HG03196 (cell line): Measurements from ENCODE around the gene DAO.
"Not testable (repeated sequence)": the region's sequence is repeated elsewhere in the genome, so short reads cannot be mapped to it uniquely, and the experiment has no call there.

Source experiments
- ATAC-seq: cut with Tn5 transposase; IDR thresholded peaks from one replicate; pipeline ENCODE4 v1.9.1; 2021; ENCODE audit not compliant: unreplicated experiment

Gene DAO

DNA sequence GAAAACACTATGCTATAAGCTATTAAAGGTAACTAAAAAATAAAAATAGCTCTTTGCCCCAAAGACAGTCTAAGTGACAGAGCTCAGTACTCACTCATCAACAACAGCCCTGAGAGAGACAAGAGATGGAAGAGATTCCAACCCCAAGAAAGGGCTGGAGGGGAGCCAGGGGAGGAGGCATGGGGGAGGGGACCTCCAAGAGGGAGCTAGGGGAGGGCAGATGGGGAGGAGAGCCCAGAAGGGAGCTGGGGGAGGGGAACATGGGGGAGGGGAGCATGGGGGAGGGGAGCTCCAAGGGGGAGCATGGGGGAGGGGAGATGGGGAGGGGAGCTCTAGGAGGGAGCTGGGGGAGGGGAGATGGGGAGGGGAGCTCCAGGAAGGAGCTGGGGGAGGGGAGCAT lies 30.2 kb upstream of the DAO start:
- no peak for ATAC-seq

DNA sequence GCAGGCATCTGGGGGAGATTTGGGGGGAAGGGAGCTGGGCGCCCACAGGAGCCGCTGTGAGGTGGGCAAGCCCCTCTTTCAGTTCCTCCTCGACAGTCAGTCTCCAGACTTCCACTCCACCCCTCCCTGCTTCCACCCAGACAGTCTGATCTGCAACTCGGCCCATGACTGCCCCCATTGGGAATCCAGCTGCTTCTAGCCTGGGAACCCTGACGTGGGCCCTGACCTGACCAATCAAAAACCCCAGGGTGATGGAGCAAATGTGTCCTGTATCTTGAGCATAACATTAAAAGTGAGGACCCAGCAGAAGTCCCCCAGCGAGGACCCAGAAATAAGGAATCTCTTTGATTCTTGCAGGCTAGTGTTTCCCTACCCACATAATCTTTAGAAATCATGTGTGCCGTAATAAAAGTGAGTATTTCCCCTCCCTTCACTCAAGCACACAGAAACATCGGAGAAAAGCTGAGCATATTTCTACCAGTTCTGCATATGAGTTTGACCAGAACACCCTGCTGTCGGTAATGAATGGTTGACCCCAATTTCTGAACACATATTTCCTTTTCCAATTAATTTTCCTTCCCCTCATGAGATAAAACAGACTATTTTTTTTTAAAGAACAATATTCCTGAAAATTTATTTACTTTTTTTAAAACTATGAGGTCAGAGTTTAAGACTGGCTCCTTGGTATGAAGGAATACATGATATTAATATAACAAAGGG lies 28.9 kb upstream of the DAO start:
- no peak for ATAC-seq

DNA sequence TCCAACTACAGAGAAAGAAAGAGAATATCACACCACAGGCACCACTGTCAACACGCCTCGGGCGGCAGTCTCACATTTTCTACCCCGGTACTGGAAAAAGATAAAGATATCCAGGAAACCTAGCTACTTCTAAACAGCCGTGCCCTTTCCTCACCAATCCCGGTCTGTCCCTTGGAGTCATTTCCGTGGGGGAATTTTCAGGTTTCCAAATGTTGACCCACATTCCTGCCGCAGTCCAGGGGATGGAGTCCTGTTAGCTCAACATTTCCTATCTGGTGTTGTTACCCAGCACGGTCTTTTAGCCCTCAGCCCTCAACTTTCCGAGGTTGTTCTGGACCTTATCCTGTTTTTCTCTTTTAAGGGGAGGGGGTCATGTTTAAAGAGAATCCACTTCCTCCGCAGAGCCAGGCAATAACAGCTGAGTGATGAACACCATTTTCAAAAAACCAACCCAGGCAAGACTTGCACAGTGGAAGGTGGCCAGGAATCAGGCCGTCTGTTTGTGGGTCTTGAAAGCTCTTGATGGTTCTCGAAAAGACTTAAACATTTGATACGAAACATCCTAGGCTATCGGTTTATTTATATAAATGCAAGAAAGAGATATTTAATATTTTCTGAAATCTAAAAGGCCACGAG lies 27.1 kb upstream of the DAO start:
- ATAC-seq = no peak

DNA sequence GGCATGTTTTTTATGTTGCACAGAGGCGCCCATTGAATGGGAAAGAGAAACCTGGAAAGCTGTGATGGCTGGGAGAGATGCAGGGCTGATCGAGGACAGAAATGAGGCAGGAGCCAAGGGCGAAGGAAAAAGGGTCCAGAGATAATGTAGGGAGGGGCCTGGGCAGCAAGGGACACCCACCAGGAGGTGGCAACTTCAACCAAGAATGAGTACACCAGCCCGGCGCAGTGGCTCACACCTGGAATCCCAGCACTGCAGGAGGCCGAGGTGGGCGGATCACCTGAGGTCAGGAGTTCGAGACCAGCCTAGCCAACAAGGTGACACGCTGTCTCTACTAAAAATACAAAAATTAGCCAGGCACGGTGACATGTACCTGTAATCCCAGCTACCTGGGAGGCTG lies 26.5 kb upstream of the DAO start:
- no peak for ATAC-seq

DNA sequence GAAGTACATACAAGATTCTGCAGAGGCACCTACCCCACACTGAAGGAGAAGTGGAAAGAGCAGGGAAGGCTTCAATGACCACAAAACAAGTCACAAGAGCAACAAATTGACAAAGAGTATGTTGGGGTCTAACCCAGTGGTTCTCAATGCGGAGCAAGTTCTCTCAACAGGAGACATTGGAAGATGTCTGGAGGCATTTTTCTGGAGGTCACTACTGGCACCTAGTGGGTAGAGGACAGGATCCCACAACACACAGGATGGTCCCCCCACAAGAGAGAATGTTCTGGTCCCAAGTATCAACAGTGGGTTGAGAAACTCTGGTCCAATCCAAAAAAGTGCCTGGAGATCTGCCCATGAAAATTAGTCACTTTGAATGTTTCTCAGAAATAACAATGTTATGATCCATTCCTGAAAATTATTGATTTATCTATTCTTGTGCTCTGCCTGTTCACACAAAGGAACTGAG lies 25.9 kb upstream of the DAO start:
- ATAC-seq = no peak

DNA sequence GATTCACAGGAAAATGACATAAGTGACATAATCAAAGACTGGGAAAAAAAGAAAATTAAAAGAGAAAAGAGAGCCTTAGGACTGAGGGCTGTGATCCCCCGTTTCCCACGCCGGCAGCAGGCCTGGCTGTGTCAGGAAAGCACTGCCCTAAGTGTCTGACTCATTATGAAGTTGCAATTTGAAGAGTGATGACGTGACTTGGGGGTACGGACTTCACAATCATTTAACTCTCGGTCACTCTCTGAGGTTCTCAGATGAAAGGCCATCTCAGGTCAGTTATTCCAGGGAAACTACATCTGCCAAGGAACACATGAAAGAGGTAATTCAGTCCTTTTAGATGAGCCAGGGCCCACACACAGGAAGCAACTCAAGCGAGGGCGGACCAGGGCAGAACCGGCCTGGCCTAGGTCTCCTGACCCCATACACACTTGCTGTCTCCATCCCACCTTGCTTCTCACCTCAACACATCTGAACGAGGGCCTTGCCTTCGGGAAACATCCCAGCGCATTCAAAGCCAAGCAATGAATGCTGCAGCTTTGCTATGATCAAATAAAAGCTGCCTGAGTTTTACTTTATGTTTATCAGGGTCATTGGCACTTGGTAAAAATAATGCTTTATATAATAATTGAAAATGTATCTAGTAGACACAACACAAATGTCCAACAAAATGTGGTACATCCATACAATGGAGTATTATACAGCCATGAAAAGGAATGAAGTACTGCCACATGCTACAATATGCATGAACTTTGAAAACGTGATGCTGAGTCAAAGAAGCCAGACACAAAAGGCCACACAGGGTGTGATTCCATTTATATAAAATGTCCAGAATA lies 25.2 kb upstream of the DAO start:
- peak; percentile 26 for ATAC-seq

DNA sequence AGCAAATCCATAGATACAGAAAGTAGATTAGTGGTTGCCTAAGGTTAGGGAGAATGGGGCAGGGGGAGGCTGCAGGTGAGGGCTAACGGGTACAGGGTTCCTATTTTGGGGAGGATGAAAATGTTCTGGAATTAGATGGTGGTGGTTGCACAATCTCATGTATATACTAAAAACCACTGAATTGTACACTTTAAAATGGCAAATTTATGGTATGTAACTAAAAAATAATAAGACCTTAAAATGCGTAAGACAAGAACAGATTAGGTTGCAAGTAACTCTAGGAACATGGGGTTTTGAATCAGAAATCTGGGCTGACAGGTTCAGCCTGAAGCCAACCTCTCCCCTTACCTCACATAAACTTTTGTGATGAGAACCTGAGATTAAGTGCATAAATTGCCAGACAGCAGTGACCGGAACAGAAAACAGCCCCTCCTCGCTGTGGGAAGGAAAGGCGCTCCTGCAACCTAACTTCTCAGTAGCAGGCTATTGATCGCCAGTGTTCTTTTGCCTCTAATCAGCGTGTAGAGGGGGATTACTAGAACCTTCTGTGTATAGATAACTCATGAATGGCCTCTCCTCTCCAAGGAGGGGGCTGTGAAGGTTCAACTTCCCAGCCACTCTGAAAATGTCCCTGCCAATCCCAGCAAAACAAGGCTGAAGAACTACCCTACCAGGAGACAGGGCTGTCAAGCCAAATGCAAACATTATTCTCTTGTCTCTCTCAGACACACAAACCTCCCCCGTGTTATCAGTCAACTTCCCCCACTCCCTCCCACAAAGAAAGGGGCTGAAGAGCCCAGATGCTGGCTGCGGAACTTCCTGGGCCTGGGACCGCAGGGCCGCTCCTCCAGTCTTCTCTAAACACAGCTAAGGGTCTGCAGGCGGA lies 24.4 kb upstream of the DAO start:
- ATAC-seq = no peak

DNA sequence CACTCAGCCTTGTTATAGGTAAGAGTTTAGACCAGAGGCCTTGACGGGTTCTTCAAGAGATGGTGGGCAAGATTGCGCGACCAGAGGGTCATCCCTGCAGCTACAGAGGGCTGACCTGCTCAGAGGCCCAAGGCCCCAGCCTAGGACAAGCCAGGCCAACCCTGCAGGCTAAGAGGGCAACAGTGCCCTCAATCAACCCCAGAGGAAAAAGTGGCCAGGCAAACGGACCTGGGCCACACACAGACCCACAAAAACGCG lies 23.8 kb upstream of the DAO start:
- ATAC-seq = peak; percentile 1

DNA sequence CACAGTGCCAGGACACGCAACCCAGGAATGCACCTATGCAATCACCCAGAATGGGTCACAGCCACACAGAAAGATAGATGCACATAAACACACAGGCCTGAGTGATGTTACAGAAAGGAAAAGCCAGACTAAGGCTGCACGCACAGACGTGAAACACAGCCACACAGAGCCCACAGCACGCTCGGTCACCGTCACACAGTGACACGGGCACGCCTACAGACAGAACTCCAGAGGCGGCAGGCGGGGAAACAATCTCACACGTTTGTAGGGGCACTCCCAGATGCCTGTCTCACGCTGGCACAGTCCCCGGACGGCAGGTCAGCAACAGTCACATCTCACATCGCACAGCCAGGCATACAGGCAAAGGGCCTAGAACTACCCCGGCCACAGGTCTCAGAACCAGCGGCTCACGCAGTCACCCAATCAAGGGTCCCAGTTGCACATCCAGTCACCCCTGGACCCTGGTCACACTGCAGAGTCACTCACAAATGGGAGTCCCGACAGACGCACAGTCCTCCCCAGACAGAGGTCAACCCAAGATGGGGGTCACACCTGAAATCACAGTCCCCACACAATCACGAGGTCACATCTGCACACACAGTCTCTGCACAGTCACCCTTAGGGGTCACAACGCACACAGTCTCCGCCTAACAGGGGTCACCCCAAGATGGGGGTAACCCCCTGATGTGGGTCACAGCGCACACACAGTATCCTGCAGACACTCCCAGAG lies 23.3 kb upstream of the DAO start:
- peak; percentile 23 for ATAC-seq

DNA sequence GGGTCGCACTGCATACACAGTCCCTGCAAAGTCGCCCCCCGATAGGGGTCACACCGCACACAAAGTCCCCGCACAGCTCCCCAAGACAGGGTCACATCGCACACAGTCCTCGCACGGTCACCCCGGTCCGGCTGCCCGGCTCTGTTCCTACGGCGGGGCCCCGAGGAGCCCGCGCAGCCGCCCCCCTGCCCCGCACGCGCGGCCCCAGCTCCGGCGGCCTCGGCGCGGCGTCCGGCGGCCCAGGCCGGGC lies 22.8 kb upstream of the DAO start:
- peak; percentile 11 for ATAC-seq

DNA sequence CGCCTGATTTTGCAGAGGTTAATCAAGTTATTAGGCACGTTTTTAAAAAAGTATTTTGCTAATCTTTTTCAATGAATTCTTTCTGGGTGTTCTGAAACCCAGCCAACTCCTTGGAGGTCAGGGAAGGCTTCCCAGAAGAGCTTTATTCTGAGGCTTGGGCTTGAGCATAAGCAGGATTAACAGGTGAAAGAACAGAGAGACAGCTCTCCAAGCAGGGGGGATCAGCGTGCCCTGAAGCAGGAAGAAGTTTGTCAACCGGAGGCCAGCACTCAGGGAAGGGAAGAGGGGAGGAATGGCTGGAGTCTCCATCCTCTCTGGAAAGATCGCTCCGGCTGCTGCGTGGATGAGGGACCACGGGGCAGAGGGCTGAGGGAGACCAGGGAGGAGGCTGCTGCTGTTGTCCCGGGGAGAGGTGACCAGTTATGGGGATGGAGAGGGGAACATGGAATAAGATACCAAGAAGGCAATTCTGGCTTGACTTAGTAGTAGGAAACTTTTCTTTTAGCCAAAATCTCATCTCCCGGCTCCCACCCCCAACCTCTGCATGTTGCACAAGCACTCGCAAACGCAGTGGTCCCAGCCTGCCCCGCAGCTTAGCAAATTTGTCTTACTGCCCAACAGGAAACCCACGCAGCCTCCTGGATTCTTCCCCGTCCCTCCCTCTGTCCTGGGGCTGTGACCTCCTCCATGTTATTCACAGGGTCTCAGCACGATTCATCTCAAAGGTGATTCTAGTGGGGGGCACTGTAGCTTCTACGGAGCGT lies 21.4 kb upstream of the DAO start:
- no peak for ATAC-seq

DNA sequence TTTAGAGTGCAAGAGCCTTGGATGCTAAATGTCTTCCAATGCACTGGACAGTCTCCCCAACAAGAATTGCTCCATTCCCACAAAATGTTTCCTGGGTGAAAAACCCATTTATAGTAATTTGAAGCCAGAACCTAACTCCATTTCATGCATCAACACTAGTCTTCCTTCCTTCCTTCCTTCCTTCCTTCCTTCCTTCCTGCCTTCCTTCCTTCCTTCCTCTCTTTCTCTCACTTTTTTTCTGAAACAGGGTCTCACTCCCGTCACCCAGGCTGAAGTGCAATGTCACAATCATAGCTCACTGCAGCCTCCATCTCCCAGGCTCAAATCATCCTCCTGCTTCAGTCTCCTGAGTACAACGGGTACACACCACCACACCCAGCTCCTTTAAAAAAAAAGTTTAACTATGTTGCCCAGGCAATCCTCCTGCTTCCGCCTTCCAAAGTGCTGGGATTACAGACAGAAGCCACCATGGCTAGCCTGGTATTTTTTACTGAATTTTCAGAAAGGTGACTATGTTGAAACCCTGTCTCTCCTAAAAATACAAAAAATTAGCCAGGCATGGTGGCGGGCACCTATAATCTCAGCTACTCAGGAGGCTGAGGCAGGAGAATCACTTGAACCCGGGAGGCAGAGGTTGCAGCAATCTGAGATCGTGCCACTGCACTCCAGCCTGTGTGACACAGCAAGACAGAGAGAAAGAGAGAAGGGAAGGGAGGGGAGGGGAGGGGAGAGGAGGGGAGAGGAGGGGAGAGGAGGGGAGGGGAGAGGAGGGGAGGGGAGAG lies 20.6 kb upstream of the DAO start:
- ATAC-seq = not testable (repeated sequence)

DNA sequence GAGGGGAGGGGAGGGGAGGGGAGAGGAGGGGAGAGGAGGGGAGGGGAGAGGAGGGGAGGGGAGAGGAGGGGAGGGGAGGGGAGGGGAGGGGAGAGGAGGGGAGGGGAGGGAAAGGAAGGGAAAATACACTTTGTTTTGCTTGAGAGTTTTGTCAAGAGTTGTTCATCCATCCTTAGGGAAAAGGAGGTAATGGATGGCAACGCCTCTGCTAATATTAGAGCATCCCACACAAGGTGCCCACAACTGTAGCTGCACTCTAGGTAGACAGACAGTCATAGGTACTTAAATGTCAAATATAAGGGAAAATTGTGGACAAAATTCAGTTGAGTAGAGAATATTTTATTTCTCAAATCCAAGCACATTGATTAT lies 20.0 kb upstream of the DAO start:
- ATAC-seq = no peak

DNA sequence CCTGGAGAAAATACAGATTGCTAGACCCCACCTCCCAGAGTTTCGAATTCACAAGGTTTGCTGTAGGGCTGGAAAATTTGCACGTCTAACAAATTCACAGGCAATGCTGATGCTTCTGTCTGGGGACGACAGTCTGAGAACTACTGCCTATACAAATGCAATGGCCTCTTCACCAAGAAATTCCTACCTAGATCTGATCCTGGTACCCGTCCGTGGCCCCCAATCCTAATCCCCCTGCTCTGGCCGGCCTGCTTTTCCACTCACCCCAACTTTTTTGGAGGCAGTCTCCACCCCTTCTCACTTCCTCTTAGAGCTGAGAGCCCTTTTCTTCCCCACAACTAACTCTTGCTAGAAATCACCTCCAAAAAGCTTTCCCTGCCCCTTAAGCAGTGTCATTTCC lies 19.4 kb upstream of the DAO start:
- ATAC-seq = no peak

DNA sequence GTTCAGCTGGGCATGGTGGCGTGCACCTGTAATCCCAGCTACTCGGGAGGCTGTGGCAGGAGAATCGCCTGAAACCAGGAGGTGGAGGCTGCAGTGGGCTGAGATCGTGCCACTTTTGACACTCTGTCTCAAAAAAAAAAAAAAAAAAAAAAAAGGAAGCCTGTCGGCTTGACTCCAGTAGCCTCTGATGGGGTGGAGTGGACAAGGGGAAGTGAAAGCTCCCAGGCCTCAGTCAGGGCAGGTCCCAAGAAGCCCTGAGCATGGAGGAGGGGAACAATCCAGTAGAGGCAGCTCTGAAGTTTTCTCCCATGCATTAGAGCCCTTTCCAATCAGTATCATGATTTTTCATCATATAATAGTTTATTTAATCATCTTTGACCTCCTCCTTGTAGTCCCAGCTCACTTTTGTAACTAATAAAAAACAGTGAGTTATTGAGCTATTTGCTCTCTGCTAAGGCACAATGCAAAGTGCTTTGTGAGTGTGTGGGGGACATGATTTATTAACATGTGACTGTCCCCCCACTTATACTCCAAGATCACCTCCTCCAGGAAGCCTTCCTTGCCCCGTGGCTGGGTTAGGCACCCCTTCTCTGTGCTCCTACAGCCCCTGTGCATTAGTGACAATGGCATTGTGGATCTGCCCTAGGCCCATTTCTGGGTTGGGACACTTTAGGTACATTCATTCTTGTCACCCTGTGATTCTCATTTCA lies 17.9 kb upstream of the DAO start:
- ATAC-seq = no peak

DNA sequence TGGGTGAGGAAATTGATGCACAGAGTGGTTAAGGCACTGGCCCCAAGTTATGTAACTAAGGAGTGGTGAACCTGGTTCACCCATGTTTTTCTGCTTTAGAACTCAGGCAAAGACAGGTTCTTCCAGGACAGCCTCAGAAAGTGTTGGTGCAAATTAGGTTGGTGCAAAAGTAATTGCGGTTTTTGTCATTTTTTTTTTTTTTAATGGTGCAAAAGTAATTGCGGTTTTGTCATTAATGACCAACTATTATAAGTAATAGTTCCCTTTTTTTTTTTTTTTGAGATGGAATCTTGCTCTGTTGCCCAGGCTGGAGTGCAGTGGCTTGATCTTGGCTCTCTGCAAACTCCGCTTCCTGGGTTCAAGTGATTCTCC lies 17.3 kb upstream of the DAO start:
- ATAC-seq = no peak

DNA sequence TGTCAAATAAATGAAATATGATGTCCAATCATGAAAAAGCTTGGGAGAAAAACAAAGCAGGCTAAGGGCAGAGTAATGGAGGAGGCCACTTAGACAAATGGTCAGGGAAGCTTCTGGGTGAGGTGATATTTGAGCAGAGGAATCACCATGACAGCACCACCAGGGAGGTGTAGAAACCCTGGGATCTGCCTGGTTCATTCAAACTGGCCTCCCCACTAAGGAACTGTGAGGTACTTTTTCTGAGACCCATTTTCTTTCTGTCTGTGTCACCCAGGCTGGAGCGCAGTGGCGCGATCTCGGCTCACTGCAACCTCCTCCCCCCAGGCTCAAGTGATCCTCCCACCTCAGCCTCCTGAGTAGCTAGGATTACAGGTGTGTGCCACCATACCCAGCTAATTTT lies 14.7 kb upstream of the DAO start:
- ATAC-seq = no peak

DNA sequence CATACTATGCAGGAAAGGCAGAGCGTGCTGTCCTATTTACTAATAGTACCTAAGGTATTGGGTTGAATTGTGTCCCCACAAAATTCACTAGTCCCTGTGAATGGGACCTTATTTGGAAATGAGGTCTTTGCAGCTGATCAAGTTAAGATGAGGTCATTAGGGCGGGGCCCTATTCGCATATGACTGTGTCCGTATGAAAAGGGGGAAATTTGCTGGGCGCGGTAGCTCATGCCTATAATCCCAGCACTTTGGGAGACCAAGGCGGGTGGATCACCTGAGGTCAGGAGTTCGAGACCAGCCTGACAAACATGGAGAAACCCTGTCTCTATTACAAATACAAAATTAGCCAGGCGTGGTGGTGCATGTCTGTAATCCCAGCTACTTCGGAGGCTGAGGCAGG lies 13.8 kb upstream of the DAO start:
- ATAC-seq = not testable (repeated sequence)

DNA sequence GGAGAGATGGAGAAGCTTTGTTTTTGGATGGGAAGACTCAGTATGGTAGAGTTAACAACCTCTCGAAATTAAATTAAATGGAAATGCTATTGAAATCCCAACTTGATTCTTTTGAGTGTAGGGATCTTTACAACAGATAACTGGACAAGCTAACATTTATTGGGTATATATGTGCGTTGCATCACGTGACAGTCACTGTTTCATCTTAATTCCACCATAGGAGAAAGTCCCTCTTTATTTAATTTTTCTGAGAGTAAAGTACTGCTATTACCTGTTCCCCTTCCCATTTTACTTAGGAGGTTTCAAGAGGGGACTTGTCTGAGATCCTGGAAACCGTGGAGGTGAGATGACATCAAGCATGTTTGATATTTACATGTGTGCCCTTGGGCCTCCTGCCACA lies 11.1 kb upstream of the DAO start:
- no peak for ATAC-seq
